HL-60 (cell line): ENCODE data around the gene RNGTT.
"Not testable (repeated sequence)": the region's sequence is repeated elsewhere in the genome, so short reads cannot be mapped to it uniquely, and the experiment has no call there.

Source experiments
- GABPA ChIP-seq: IDR thresholded peaks from 2 replicates; pipeline ENCODE4 v1.6.1; 2012; ENCODE audit warnings: low read depth
- POLR2AphosphoS5 ChIP-seq: IDR thresholded peaks from 2 replicates; pipeline ENCODE4 v1.6.1; 2012; ENCODE audit warnings: low read depth
- TF ChIP-seq, protein P1 (sequence below): IDR thresholded peaks from one replicate; pipeline ENCODE4 v1.5.1; 2011; ENCODE audit warnings: low read length, control low read depth, inconsistent platforms; ENCODE audit not compliant: insufficient read depth
- TF ChIP-seq, protein P2 (sequence below): IDR thresholded peaks from 2 replicates; pipeline ENCODE4 v1.6.1; 2012; ENCODE audit warnings: low read depth; ENCODE audit not compliant: insufficient replicate concordance

DNA sequence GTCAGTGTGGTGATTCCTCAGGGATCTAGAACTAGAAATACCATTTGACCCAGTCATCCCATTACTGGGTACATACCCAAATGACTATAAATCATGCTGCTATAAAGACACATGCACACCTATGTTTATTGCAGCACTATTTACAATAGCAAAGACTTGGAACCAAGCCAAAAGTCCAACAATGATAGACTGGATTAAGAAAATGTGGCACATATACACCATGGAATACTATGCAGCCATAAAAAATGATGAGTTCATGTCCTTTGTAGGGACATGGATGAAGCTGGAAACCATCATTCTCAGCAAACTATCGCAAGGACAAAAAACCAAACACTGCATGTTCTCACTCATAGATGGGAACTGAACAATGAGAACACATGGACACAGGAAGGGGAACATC lies 247.0 kb downstream of the RNGTT start:
- TF ChIP-seq, protein P1, sequence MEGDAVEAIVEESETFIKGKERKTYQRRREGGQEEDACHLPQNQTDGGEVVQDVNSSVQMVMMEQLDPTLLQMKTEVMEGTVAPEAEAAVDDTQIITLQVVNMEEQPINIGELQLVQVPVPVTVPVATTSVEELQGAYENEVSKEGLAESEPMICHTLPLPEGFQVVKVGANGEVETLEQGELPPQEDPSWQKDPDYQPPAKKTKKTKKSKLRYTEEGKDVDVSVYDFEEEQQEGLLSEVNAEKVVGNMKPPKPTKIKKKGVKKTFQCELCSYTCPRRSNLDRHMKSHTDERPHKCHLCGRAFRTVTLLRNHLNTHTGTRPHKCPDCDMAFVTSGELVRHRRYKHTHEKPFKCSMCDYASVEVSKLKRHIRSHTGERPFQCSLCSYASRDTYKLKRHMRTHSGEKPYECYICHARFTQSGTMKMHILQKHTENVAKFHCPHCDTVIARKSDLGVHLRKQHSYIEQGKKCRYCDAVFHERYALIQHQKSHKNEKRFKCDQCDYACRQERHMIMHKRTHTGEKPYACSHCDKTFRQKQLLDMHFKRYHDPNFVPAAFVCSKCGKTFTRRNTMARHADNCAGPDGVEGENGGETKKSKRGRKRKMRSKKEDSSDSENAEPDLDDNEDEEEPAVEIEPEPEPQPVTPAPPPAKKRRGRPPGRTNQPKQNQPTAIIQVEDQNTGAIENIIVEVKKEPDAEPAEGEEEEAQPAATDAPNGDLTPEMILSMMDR, result not testable (repeated sequence)
- not testable (repeated sequence) for TF ChIP-seq POLR2AphosphoS5, GABPA
- TF ChIP-seq, protein P2, sequence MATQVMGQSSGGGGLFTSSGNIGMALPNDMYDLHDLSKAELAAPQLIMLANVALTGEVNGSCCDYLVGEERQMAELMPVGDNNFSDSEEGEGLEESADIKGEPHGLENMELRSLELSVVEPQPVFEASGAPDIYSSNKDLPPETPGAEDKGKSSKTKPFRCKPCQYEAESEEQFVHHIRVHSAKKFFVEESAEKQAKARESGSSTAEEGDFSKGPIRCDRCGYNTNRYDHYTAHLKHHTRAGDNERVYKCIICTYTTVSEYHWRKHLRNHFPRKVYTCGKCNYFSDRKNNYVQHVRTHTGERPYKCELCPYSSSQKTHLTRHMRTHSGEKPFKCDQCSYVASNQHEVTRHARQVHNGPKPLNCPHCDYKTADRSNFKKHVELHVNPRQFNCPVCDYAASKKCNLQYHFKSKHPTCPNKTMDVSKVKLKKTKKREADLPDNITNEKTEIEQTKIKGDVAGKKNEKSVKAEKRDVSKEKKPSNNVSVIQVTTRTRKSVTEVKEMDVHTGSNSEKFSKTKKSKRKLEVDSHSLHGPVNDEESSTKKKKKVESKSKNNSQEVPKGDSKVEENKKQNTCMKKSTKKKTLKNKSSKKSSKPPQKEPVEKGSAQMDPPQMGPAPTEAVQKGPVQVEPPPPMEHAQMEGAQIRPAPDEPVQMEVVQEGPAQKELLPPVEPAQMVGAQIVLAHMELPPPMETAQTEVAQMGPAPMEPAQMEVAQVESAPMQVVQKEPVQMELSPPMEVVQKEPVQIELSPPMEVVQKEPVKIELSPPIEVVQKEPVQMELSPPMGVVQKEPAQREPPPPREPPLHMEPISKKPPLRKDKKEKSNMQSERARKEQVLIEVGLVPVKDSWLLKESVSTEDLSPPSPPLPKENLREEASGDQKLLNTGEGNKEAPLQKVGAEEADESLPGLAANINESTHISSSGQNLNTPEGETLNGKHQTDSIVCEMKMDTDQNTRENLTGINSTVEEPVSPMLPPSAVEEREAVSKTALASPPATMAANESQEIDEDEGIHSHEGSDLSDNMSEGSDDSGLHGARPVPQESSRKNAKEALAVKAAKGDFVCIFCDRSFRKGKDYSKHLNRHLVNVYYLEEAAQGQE, result not testable (repeated sequence)
